ENCODE data around the gene MYH14. TPM values are rescaled to one million over a fixed set of nuclear protein-coding genes. Genes with fewer than 3 reads are reported as not detected.
A peak's percentile ranks its signal among the peaks of the same experiment; 100 is the strongest.

MYH14 gene
- total and polyA plus RNA-seq, 2 of the 8 experiments (the other 6 are each of a cell fraction or from before 2014, with no cell fraction given), result 17.3 to 28.6 TPM

DNA sequence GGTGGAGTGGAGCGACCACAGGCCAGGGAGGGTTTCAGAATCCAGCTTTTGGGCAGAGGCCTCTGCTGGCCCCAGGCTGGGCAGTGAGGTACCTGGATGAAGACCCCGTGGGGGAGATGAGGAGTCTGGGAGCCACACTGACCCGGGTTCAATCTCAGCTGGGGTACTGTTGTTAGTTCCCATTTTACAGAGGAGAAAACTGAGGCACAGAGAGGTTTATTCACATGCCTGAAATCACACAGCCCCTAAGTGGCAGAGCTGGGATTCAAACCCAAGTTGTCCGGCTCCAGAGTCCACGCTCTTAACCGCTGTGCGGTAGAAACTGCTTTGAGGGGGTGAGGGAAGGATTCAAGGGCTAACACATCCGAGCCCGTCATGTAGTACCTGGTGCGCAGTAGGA, 45.0 kb downstream of the MYH14 start:
- peaks cover 10 to 11% of the 10 kb centered on the region in 2 experiments for H3K9me3 ChIP-seq (ENCODE audit: insufficient read depth in 2 of 2, low read depth in 1 of 2, low read length in 1 of 2)
- no peaks in the 10 kb centered on the region for H3K79me2 ChIP-seq (ENCODE audit: control insufficient read depth in 1 of 2, insufficient read depth in 2 of 2, low read length in 2 of 2)
- H3K56ac ChIP-seq (replicated peaks; ENCODE audit: insufficient read length, low read depth, low read length), result no peak overlapping the region
- H2AFZ ChIP-seq (ENCODE audit: low read length), result no peak overlapping the region
- no peaks in the 10 kb centered on the region for H3K27me3 ChIP-seq (replicated peaks in 1 of 4; ENCODE audit: control insufficient read depth in 3 of 4, extremely low read depth in 1 of 4, insufficient read depth in 3 of 4, low read length in 3 of 4)
- H2AK5ac ChIP-seq (ENCODE audit: low read depth, low read length), result no peak overlapping the region
- H2BK12ac ChIP-seq (ENCODE audit: low read depth, low read length), result no peak overlapping the region
- no peak overlapping the region for H3K4me3 ChIP-seq (ENCODE audit: extremely low read depth in 1 of 4, insufficient read depth in 2 of 4, low read depth in 3 of 4, low read length in 4 of 4)
- H3K18ac ChIP-seq (ENCODE audit: extremely low read depth, low read length), result no peak overlapping the region
- WGBS, 2 experiments (ENCODE audit: extremely low coverage in 1 of 2, insufficient coverage in 1 of 2, insufficient read length in 1 of 2, insufficient replicate concordance in 2 of 2, low coverage in 1 of 2, low lambda C conversion rate in 2 of 2, missing lambda C conversion rate in 1 of 2), result 92% methylated on average over 10 of the region's 10 CpGs; no CpG with 5 or more reads in 1 of the 2 experiments
- H3K27ac ChIP-seq (ENCODE audit: low read depth, low read length), result no peak overlapping the region
- H4K20me1 ChIP-seq (replicated peaks in 1 of 2; ENCODE audit: control insufficient read depth in 1 of 2, insufficient read depth in 2 of 2, low read length in 2 of 2), result no peaks in the 10 kb centered on the region
- no peak overlapping the region for H4K5ac ChIP-seq (ENCODE audit: insufficient read length, low read depth, low read length)
- TF ChIP-seq KDM1A (IDR thresholded peaks at IDR 0.05; ENCODE audit: borderline replicate concordance, low read length), result 0 out of 2 replicates have a peak, but pooled peaks have one; percentile 15
- no peak for TF ChIP-seq CREB1 (IDR thresholded peaks at IDR 0.05)
- no peak overlapping the region; a peak in 1 of 7 replicates for H3K9ac ChIP-seq (replicated peaks in 1 of 4; ENCODE audit: extremely low read depth in 1 of 4, low read depth in 3 of 4, low read length in 3 of 4)
- ChIA-PET POLR2A (ENCODE audit: partially characterized antibody) (interaction anchor here (0.6 kb wide), 1 partner anchor 231 kb away, joined by 3 read pairs; no protein-coding TSS in a partner anchor), CTCF (ENCODE audit: partially characterized antibody) (interaction anchor here (0.6 to 23.5 kb wide), 7 partner anchors 5 to 249 kb away, joined by 3 to 397 read pairs (median 3); no protein-coding TSS in a partner anchor)
- H3K14ac ChIP-seq (ENCODE audit: insufficient read length), result no peak overlapping the region
- H3K4me2 ChIP-seq (ENCODE audit: insufficient read depth in 1 of 2, low read depth in 2 of 2, low read length in 2 of 2), result no peak overlapping the region
- H3K23me2 ChIP-seq (ENCODE audit: low read depth, low read length), result no peaks in the 10 kb centered on the region
- H2BK120ac ChIP-seq (replicated peaks; ENCODE audit: low read depth, low read length), result no peak overlapping the region
- H3K4ac ChIP-seq (replicated peaks; ENCODE audit: insufficient read length, low read depth, low read length), result no peak overlapping the region
- H3K79me1 ChIP-seq (ENCODE audit: low read depth, low read length), result no peaks in the 10 kb centered on the region
- H3K4me1 ChIP-seq (replicated peaks in 1 of 4; ENCODE audit: control insufficient read depth in 3 of 4, insufficient read depth in 4 of 4, low read length in 3 of 4), result peaks cover 2 to 6% (median 4%) of the 10 kb centered on the region in 4 experiments; a peak in 5 of 7 replicates
- peak overlapping the region; percentile 2; the same call in 1 of the 2 replicates for H4K8ac ChIP-seq (ENCODE audit: extremely low read depth, insufficient read depth, low read length)
- no peak for DNase-seq (ENCODE audit: low read depth in 1 of 2, low spot score in 2 of 2)
- no peak overlapping the region for H2BK15ac ChIP-seq (ENCODE audit: low read length)
- no peak for FAIRE-seq
- no peak overlapping the region for H4K91ac ChIP-seq (replicated peaks; ENCODE audit: insufficient read length, low read length)
- no peak overlapping the region for H2BK5ac ChIP-seq (ENCODE audit: low read depth, low read length)
- H3K36me3 ChIP-seq (ENCODE audit: control insufficient read depth in 2 of 4, insufficient read depth in 4 of 4, low read length in 3 of 4), result peaks cover 2 to 15% (median 9%) of the 10 kb centered on the region in 4 experiments; a peak in 7 of 8 replicates
- no peak overlapping the region for H3K23ac ChIP-seq (ENCODE audit: insufficient read length)
- no peak overlapping the region for H2BK20ac ChIP-seq (ENCODE audit: low read length)
